HG03460 (cell line): ENCODE data around the gene LCNL1.

Experiments used
- ATAC-seq: cut with Tn5 transposase; IDR thresholded peaks from one replicate; pipeline ENCODE4 v1.9.1; 2021; ENCODE audit not compliant: unreplicated experiment

LCNL1 gene

DNA sequence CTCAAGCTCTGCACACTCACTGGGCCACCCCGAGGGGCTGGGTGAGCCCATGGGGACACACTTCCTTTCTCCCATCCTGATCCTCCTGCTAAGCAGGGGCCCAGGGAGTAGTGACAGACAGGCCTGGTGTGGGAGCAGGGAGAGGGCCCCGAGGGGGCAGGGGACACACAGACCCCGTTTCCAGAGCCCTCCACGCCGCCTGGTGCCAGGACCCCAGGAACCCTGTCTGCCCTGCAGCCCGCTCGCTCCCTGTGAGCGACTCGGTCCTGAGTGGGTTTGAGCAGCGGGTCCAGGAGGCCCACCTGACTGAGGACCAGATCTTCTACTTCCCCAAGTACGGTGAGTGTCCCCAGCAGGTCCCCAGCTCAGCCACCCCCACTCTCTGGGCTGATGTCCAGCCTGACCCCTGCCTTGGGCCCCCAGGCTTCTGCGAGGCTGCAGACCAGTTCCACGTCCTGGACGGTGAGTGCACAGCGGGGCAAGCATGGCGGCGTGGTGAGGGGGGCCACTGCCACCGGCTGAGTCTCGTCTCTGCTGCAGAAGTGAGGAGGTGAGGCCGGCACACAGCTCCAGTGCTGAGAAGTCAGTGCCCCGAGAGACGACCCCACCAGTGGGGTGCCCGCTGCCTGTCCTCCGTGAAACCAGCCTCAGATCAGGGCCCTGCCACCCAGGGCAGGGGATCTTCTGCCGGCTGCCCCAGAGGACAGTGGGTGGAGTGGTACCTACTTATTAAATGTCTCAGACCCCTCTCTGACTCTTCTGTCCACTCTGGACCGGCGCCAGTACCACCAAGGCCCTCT lies 36.4 kb upstream of the LCNL1 start:
- ATAC-seq: no peak

GRCh38 chr9:136947028-136947891 lies 35.5 kb upstream of the LCNL1 start:
- ATAC-seq: no peak

DNA sequence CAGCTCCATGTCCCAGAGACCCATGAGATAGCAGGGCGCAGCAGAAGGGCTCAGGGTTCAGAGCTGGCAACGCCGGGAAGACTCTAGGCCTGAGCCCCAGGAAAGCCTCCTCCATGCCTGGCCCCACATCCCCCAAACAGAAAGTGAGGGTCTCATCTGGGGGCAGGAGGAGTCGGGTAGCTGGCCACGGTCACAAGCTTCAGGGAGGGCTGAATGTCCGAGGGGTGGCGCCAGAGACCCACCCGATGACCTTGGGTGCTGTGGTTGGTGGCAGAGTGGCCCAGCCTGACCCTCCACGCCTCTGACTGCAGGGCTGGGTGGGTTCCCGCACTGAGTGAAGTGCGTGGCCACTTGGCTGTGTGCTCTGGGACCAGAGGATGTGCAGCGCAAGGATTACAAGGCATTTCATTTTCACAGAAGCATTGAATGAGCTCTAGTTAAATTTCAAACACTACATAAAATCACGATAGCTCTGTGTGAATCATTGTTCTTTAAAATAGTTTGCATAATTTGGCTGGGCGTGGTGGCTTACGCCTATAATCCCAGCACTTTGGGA lies 34.8 kb upstream of the LCNL1 start:
- no peak for ATAC-seq

- no peak for ATAC-seq
These were observed 33.5 kb upstream of the LCNL1 start for GRCh38 chr9:136949239-136949816.

GRCh38 chr9:136949817-136950655 lies 32.8 kb upstream of the LCNL1 start:
- peak; percentile 80 for ATAC-seq

DNA sequence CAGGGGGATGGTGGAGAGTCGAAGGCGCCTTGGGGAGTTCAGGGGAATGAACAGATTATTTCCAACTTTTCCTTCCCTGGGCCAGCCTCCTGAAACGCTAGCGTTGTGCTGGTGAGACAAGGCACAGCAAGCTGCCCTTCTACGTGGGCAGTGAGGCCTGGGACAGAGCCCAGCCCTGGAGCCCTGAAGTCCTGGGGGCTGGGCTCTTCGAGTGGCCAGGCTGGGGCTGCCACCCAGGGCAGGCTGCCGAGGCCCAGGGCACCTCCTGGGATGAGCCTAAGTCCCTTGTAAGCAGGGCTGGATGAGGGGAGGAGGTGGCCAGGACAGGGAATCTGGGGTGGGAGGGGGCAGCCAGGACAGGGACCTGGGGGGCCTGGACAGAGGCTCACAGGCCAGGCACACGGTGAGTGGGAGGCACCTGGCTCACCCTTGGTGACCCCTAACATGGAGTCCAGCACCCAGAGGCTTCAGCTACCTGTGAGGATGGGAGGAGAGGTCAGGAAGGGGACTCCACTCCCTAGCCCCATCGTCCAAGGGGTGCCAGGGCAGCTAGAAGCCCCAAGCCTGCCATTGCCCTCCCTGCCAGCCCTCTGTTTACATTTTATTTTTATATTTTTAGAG lies 32.0 kb upstream of the LCNL1 start:
- no peak for ATAC-seq

GRCh38 chr9:136951541-136952320 lies 31.1 kb upstream of the LCNL1 start, which contains the start of gene LCN12:
Gene LCN12 (plus strand): TSS chr9:136952273. CDS start chr9:136952328, 55 bp downstream.
- no peak for ATAC-seq

DNA sequence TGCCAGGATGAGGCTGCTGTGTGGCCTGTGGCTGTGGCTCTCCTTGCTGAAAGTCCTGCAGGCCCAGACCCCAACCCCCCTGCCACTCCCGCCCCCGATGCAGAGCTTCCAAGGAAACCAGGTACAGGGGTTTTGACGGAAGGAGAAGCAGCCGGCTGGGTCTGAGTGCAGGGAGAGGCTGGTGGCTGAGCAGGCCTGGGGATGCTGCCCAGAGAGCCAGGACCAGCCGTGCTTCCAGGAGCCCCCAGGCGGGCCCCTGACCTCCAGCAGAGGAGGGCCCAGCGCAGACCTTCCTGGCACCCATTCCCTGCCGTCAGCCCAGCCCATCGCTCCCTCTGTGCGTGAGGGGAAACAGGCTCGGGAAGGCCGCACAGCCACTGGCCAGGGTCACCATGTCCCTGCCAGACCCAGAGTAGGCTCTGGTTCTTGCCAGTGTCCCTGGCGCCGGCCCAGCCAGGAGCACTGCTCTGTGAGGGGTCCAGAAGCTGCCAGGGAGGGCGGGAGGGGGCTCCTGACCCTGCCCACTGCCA lies 30.4 kb upstream of the LCNL1 start:
- no peak for ATAC-seq

DNA sequence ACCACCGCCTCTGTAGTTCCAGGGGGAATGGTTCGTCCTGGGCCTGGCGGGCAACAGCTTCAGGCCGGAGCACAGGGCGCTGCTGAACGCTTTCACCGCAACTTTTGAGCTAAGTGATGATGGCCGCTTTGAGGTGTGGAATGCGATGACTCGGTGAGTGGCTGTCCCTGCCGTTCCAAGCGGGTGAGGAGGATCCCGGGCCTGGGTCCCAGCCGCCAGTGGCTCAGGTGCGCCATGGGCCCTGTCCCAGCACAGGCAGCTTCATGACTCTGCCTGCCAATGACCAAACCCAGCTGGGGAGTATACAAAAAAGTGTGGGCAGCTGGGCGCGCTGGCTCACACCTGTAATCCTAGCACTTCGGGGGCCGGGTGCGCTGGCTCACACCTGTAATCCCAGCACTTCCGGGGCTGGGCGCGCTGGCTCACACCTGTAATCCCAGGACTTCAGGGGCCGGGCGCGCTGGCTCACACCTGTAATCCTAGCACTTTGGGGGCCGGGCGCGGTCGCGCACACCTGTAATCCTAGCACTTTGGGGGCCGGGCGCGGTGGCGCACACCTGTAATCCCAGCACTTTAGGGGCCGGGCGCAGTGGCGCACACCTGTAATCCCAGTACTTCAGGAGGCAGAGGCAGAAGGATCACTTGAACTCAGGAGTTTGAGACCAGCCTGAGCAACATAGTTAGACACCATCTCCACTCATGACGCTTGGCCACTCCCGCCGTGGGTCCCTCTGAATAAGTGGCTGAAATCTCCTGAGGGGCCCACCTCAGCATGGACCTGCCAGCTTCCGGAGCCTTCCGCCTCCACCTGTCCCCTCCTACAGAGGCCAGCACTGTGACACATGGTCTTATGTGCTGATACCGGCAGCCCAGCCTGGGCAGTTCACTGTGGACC lies 29.7 kb upstream of the LCNL1 start:
- no peak for ATAC-seq

DNA sequence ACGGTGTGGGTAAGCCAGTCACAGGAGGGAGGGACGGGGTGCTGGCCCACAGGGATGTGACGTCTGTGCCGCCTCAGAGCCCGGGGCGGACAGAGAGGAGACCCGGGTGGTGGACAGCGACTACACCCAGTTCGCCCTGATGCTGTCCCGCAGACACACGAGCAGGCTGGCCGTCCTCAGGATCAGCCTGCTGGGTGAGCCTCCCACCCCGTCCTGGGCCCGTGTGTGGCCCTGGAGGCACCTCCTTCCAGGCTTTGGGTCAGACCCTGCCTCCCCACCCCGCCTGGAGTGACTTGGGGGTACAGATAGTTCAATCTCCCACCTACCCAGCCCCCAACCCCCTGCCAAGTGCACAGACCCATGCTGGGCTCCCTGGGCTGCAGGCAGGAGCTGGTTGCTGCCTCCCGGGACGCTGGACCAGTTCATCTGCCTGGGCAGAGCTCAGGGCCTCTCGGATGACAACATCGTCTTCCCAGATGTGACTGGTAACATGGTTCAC lies 29.0 kb upstream of the LCNL1 start:
- ATAC-seq: no peak

GRCh38 chr9:136954270-136955083 lies 28.3 kb upstream of the LCNL1 start:
- no peak for ATAC-seq

DNA sequence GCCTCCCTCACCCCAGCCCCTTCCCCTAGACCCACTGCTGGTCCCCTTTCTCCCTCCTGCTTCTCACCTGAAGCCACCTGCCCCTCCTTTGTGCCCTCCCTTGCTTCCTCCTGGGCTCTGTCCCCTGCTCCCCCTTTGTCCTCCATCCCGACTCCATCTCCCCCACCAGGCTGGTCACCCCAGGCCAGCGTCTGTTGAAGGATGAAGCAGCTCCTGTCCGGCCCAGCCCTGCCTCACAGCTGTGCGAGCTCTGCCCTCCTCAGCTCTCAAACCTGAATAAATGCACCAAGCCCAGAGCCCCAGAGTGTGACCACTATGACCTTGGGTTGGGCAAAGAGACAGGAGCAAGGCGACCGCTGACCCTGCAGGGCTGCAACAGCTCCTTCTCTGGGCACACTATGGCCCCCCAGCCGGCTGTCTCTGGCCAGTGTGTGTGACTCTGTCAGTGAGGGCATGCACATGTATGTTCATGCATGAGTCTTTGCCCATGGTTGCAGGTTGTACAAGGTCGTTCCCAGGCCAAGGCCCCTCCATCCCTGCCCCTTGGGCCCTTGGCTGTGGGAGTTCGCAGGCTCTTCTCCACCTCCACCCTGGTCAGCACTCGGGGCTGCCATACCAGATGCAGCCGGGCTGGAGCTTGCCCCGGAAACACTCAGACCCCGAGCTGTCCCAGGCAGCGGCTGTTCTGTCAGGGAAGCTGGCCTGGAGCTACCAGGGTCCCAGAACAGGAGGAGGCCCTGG lies 27.4 kb upstream of the LCNL1 start:
- ATAC-seq: no peak

DNA sequence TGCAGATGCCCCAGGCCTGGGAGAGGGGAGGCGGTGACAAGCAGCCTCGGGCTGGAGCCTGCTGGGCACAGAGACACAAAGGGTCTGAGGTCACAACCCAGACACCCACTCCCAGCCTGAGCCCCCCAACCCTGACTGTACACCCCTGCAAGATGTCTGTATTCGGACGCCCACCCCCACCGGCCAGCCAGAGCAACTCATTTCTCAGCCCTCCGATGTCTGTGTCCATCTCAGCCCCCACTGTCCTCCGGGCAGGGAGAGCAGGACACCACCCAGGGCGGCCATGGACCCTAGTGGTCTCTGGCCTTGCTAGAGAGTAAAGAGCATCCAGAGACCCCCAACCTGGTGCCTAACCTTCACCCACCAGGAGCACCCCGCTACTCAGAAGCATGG lies 26.9 kb upstream of the LCNL1 start:
- ATAC-seq: no peak

DNA sequence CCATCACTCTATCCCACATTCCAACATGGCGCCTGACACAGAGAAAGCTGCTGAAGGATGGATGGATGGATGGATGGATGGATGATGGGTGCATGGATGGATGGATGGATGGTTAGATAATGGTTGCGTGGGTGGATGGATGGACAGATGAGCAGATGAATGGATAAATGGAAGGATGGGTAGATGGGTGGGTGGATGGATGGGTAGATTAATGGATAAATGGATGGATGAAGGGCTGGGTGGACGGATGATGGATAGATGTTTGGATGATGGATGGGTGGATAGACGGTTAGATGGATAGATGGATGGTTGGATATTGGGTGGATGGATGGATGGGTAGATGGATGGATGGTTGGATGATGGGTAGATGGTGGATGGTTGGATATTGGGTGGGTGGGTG lies 26.2 kb upstream of the LCNL1 start:
- no peak for ATAC-seq

GRCh38 chr9:136957461-136957860 lies 25.3 kb upstream of the LCNL1 start:
- ATAC-seq: no peak

DNA sequence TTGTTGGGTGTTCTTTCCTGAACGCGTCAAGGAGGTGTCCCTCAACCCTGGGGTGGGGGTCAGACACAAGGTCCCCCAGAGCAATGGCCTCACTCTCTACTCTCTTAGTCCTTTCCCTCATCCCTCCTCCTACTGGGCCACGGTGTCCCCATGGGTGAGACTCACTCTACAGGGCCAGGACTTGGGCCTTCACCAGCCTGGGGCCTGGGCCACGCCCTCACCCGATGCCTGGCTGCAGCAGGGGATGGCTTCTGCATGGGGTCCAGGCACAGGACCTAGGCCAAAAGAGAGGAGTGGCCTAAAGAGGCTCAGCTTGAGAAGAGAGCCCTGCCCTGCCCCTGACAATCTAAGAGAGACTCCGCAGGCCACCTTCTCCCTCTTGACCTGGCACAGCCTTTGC lies 24.9 kb upstream of the LCNL1 start:
- ATAC-seq: no peak
